ENCODE measurements around the gene MGAT4A. TPM values are rescaled to one million over a fixed set of nuclear protein-coding genes. Genes with fewer than 3 reads are reported as not detected.
"Not testable (repeated sequence)": the region's sequence is repeated elsewhere in the genome, so short reads cannot be mapped to it uniquely, and the experiment has no call there.

Gene MGAT4A
- total and polyA plus RNA-seq, 12 donors: 4.6 to 33.0 (median 18.6) TPM

DNA sequence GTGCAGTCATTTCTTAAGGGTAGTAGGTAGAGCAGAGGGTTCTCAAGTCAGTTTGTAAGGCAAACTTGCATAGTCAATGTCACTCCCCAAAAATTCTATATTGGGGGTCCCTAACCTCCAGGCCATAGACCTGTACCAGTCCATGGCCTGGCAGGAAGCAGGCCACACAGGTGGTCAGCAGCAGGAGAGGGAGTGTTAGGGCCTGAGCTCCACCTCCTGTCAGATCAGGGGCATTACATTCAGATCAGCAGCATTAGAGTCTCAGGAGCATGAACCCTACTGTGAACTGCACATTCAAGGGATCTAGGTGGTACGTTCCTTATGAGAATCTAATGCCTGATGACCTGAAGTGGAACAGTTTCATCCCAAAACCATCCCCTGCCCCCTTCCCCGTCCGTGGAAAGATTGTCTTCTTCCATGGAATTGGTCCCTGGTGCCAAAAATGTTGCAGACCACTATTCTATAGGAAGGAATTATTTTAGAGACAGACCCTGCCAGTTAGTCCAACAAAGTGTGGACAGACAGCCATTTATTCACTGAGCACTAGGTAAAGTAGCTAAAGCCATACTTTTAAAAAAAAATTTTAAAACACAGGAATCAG, 129.3 kb downstream of the MGAT4A start:
- Histone ChIP-seq H3K27me3 (no peaks in the 10 kb centered on the region), H3K4me3 (no peak overlapping the region), H3K9me3 (no peaks in the 10 kb centered on the region), H3K27ac (no peak overlapping the region), H3K4me1 (peaks cover 2 to 27% (median 20%) of the 10 kb centered on the region in 9 donors), H3K36me3 (peaks cover 0 to 76% (median 39%) of the 10 kb centered on the region in 9 donors)
- peak in 7 of 8 donors; percentile 62 to 84 (median 73) for ATAC-seq
- intact Hi-C loops (cut with DNase I): loop anchor here in 9 of 10 donors (2.0 to 10.0 kb wide), 4 partner anchors 157 to 189 kb away; partner anchors contain the start of gene INPP4A (in 1 of the 9)
- no peak for DNase-seq
- WGBS, 2 donors: 61 to 73% methylated on average over 3 of the region's 3 CpGs
- TF ChIP-seq, protein P1, sequence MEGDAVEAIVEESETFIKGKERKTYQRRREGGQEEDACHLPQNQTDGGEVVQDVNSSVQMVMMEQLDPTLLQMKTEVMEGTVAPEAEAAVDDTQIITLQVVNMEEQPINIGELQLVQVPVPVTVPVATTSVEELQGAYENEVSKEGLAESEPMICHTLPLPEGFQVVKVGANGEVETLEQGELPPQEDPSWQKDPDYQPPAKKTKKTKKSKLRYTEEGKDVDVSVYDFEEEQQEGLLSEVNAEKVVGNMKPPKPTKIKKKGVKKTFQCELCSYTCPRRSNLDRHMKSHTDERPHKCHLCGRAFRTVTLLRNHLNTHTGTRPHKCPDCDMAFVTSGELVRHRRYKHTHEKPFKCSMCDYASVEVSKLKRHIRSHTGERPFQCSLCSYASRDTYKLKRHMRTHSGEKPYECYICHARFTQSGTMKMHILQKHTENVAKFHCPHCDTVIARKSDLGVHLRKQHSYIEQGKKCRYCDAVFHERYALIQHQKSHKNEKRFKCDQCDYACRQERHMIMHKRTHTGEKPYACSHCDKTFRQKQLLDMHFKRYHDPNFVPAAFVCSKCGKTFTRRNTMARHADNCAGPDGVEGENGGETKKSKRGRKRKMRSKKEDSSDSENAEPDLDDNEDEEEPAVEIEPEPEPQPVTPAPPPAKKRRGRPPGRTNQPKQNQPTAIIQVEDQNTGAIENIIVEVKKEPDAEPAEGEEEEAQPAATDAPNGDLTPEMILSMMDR (IDR thresholded peaks at IDR 0.05): peak; percentile 36 to 69 (median 63)

DNA sequence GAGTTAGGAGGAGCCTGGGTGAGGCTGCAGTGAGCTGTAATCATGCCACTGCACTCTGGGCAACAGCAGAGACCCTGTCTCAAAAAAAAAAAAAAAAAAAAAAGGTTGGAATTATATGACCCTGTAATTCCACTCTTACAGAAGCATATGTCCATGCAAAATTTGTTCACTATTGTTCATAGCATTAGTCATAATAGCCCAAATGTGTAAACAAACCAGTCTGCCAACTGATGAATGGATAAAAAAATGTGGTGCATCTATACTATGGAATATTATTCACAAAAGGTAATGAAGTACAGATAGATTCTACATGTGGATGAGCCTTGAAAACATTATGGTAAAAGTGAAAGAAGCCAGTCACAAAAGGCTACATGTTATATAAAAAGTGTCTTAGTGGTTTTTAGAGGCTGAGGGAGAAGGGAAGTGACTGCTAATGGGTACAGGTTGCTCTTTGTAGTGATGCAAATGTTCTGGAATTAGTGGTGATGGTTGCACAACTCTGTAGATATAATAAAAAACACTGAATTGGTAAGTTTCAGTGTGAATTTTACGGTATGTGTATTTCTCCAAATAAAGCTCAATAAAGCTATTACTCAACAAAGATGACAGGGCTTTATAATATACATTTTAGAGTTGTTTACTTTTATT, 132.0 kb downstream of the MGAT4A start:
- H3K27ac ChIP-seq: no peak overlapping the region
- peaks cover 0 to 84% (median 39%) of the 10 kb centered on the region in 9 donors for H3K36me3 ChIP-seq
- no peaks in the 10 kb centered on the region for H3K27me3 ChIP-seq
- TF ChIP-seq, protein P1 (IDR thresholded peaks at IDR 0.05): no peak
- H3K4me1 ChIP-seq: peaks cover 0 to 3% (median 0%) of the 10 kb centered on the region in 9 donors
- peaks cover 0 to 4% (median 0%) of the 10 kb centered on the region in 11 donors for H3K9me3 ChIP-seq
- DNase-seq: no peak
- intact Hi-C loops (cut with DNase I): no loop called here
- WGBS, 2 donors: 91% methylated on average over 1 of the region's 1 CpG
- ATAC-seq: no peak
- H3K4me3 ChIP-seq: no peak overlapping the region

DNA sequence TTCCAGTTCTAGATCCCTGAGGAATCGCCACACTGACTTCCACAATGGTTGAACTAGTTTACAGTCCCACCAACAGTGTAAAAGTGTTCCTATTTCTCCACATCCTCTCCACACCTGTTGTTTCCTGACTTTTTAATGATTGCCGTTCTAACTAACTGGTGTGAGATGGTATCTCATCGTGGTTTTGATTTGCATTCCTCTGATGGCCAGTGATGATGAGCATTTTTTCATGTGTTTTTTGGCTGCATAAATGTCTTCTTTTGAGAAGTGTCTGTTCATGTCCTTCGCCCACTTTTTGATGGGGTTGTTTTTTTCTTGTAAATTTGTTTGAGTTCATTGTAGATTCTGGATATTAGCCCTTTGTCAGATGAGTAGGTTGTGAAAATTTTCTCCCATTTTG, 136.3 kb downstream of the MGAT4A start:
- intact Hi-C loops (cut with DNase I); H3K27ac ChIP-seq; H3K27me3 ChIP-seq; ATAC-seq; DNase-seq; H3K9me3 ChIP-seq; H3K4me1 ChIP-seq; H3K4me3 ChIP-seq: not testable (repeated sequence)
- peaks cover 0 to 77% (median 31%) of the 10 kb centered on the region in 9 donors for H3K36me3 ChIP-seq
- 80 to 91% methylated on average over 2 of the region's 4 CpGs for WGBS, 2 donors

DNA sequence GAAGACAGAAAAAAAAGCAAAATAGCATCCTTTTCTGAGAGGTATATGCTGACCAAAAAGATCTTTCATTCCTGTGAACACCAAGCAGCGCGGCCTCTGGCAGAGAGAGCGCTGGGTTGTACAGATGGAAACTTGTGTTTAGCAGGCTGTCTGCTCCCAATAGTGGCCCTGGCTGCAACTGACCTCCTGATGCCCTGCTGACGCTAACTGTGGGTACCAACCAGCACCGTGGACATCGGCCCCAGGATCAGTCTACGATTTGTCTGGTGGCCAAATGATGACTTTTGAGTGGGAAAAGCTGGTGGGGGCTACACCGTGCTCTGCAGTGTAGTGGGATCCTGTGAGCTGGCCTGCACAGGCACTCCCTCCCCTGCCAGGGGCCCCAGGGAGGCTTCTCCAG, 138.4 kb downstream of the MGAT4A start:
- Histone ChIP-seq H3K4me3 (no peak overlapping the region), H3K9me3 (peaks cover 0 to 7% (median 0%) of the 10 kb centered on the region in 11 donors), H3K27ac (no peak overlapping the region), H3K4me1 (no peaks in the 10 kb centered on the region), H3K36me3 (peaks cover 0 to 77% (median 14%) of the 10 kb centered on the region in 9 donors), H3K27me3 (no peaks in the 10 kb centered on the region)
- no peak for DNase-seq
- intact Hi-C loops (cut with DNase I): no loop called here
- WGBS, 2 donors: 95 to 96% methylated on average over 8 of the region's 8 CpGs
- TF ChIP-seq, protein P1 (IDR thresholded peaks at IDR 0.05): no peak
- ATAC-seq: peak in 2 of 8 donors; percentile 20 to 50

DNA sequence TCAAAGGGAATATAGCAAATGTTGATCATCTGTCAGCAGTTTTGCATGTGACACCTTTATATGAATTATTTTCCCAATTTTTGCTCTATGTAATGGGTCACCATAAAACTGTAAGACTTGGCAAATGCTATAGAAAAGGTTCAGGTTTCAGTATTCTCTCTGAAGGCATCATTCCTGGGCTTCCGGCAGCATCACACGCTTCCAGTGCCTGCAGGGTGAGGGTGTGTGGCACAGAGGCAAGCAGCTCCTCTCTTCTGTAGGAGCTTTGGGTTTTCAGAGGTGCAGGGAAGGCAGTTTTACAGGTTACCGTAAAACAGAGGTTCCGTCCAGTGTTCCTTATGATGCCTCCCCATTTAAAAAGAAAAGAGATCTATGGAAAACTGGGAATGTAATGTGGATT, 141.4 kb downstream of the MGAT4A start:
- 96 to 99% methylated on average over 4 of the region's 4 CpGs for WGBS, 2 donors
- Histone ChIP-seq H3K36me3 (peaks cover 0 to 86% (median 11%) of the 10 kb centered on the region in 9 donors), H3K4me3 (no peak overlapping the region), H3K4me1 (no peaks in the 10 kb centered on the region), H3K27ac (no peak overlapping the region), H3K9me3 (peaks cover 0 to 7% (median 0%) of the 10 kb centered on the region in 11 donors), H3K27me3 (no peaks in the 10 kb centered on the region)
- DNase-seq: no peak
- intact Hi-C loops (cut with DNase I): no loop called here
- no peak for ATAC-seq
- TF ChIP-seq, protein P1 (IDR thresholded peaks at IDR 0.05): no peak

All from heart right ventricle (tissue), 16 donors.